AG04449 (cell line): Measurements from ENCODE around the gene COX10.
"Not testable (repeated sequence)": the region's sequence is repeated elsewhere in the genome, so short reads cannot be mapped to it uniquely, and the experiment has no call there.

Experiments
- CTCF ChIA-PET: fragments of 350-600 bp; formaldehyde crosslinking; extraction: SDS; loops from one replicate; lab custom pipeline; 2021; ENCODE audit warnings: antibody characterized with exemption; lab: Yijun Ruan, JAX
- POLR2A ChIA-PET: fragments of 400-600, 350-600 bp; formaldehyde crosslinking; extraction: SDS; loops from one replicate; lab custom pipeline; 2020; ENCODE audit warnings: antibody characterized with exemption, inconsistent platforms; lab: Yijun Ruan, JAX
- DNase-seq: peaks from one replicate; pipeline ENCODE4 v3.0.0-alpha.2; 2010; ENCODE audit warnings: low read depth, low spot score
- H3K4me3 ChIP-seq: 2 replicates; pipeline ENCODE4 v1.5.1; 2011; ENCODE audit warnings: low read depth, mild to moderate bottlenecking, control low read depth, low read length
- CTCF ChIP-seq: IDR thresholded peaks from one replicate; pipeline ENCODE4 v1.5.1; 2011; ENCODE audit warnings: mild to moderate bottlenecking, moderate library complexity, low read length, control low read depth, inconsistent platforms; ENCODE audit not compliant: insufficient read depth; ENCODE audit errors: missing control alignments

Gene COX10

DNA sequence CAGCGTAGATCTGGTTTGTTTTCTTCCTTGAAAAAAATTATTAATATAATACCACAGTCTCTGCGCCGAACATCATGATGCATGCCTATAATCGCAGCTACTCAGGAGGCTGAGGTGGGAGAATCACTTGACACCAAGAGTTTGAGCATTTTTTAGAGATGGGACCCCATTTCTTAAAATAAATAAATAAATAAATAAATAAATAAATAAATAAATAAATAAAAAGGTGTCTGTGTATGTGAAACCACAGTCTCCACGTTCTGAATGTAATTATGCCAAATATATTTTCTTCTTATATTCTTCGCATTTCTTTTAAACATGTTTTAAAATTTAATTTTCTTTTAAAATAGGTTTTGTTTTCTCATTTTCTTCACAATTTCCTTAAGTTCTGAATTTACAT is 112.8 kb downstream of the COX10 start:
- H3K4me3 ChIP-seq, CTCF ChIA-PET, DNase-seq, POLR2A ChIA-PET: not testable (repeated sequence)

- DNase-seq, CTCF ChIA-PET, H3K4me3 ChIP-seq, POLR2A ChIA-PET: not testable (repeated sequence)
Measured at GRCh38 chr17:14184536-14184935, 115.2 kb downstream of the COX10 start.

DNA sequence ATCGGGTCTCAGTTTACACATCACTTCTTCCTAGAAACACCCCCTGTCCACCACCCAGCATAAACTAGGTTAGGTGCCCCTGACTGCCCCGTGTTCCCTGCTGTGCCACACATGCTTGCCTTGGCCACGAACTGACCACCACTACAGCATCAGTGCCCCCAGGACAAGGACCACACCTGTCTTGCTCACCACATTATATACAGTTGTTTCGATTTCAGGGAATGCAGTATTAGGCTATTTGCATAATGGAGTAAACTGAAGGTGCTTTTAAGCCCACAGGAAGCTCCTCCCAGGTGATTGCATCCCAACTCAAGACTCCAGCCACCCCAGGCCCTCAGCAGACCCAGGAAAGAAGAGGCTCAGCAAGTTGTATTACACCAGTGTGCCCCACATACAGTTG is 117.1 kb downstream of the COX10 start:
- DNase-seq, POLR2A ChIA-PET, CTCF ChIA-PET, H3K4me3 ChIP-seq: not testable (repeated sequence)

GRCh38 chr17:14190774-14191173 is 121.5 kb downstream of the COX10 start:
- DNase-seq, CTCF ChIA-PET, POLR2A ChIA-PET, H3K4me3 ChIP-seq: not testable (repeated sequence)

- H3K4me3 ChIP-seq, CTCF ChIA-PET, POLR2A ChIA-PET, DNase-seq: not testable (repeated sequence)
Measured at GRCh38 chr17:14191469-14191868, 122.2 kb downstream of the COX10 start.

DNA sequence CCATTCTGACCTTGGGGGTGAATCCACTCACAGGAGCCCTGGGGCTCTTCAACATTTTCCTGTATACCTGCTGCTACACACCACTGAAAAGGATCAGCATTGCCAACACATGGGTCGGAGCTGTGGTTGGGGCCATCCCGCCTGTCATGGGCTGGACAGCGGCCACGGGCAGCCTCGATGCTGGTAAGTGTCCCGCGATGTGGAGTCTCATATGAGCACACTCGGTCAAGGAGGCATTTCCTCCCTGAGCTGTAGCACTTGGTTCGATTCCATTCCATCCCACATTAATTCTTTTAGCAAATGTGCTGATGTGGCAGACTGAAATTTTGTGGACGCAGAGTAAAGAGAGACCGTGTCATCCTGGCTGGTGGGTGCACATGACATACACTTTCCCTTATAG is 122.7 kb downstream of the COX10 start:
- POLR2A ChIA-PET, DNase-seq, CTCF ChIA-PET, H3K4me3 ChIP-seq: not testable (repeated sequence)

DNA sequence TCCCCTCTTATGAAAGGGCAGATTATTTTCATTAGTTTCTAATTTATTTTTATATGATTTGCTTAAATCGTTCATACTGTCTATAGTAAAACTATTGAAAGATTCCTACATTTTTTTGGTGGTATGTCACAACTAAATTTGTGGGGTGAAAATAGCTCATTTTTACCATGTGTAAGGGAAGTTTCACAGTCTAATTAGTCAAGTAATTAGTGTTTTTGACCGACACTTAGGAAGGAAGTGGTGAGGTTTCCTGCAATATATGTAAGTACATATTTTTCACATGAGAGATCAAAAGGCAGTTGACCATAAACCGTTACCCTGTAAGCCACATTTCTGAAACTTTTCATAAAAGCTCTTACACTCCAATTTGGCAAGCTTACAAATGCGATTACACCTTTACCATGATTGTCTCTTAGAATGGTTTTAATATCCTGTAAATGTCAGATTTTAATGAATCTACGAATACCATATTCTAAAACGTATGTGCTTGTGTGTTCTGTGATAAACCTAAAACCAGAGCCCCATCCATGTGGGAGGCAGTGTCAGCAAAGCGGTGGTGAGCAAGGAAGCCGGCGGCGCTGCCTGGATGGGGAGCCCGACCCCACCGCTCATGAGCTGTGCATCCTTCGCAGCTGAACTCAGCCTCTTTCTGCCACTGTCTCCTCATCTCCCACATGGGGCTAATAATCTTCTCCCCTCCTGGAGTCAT is 123.5 kb downstream of the COX10 start:
- CTCF ChIA-PET, H3K4me3 ChIP-seq, POLR2A ChIA-PET, DNase-seq: not testable (repeated sequence)

DNA sequence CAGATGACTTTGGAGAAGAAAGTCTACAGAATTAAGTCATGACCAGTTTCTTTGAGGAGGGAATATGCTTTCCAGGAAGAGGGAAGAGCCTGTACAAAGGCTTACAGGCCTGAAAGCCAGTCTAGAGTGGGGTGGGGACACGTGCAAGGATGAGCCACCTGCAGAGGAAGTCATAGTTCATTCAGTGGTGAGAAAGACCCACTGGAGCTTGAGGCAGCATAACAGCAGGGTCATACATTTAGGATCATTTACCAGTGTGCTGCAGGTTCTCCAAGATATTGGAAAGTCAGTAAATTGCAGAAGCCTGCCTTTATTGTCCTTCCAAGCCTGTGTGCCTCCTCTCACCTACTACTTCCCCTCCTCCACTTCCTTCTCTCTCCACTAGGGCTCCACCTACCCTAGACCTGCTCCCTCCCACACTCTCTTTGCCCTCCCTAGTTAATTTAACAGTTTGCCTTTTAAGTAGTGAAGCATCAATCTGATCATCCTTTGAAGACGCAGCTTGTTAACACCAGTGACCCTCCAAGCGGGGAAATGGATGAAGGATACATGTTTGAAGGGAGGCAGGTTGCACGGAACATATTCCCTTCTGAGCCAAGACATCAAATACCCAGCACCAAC is 127.2 kb downstream of the COX10 start:
- POLR2A ChIA-PET = no interaction called here
- no peak overlapping the region for H3K4me3 ChIP-seq
- CTCF ChIA-PET = interaction anchor here (0.9 to 2.0 kb wide), 3 partner anchors 10 to 1166 kb away, joined by 3 to 5 read pairs (median 4); no protein-coding TSS in a partner anchor
- no peak for TF ChIP-seq CTCF
- no peak for DNase-seq

GRCh38 chr17:14197057-14197456 is 127.8 kb downstream of the COX10 start:
- no peak for TF ChIP-seq CTCF
- POLR2A ChIA-PET = no interaction called here
- DNase-seq = no peak
- no peak overlapping the region for H3K4me3 ChIP-seq
- CTCF ChIA-PET = interaction anchor here (1.7 to 2.0 kb wide), 2 partner anchors 9 to 11 kb away, joined by 4 to 5 read pairs; no protein-coding TSS in a partner anchor

GRCh38 chr17:14197586-14197985 is 128.3 kb downstream of the COX10 start:
- POLR2A ChIA-PET = no interaction called here

More at GRCh38 chr17:14197586-14197985, 128.3 kb downstream of the COX10 start:
- no peak for TF ChIP-seq CTCF
- DNase-seq = no peak
- no peak overlapping the region for H3K4me3 ChIP-seq
- CTCF ChIA-PET = interaction anchor here (1.2 to 2.0 kb wide), 3 partner anchors 9 to 100 kb away, joined by 3 to 5 read pairs (median 4); no protein-coding TSS in a partner anchor
